B cell (primary cell): ENCODE measurements around the gene MAJIN. TPM values are rescaled to one million over a fixed set of nuclear protein-coding genes. Genes with fewer than 3 reads are reported as not detected.

Experiments used
- ATAC-seq: fragments of 200-7000 bp; cut with Tn5 transposase; one replicate; pipeline ENCODE4 v1.10.0; 2021; ENCODE audit warnings: low read depth, mild to moderate bottlenecking, moderate number of reproducible peaks, moderate library complexity
- CTCF ChIA-PET: fragments of 350-600 bp; sonication (Branson Sonifier 250); formaldehyde crosslinking; loops from one replicate; lab custom pipeline; 2021; ENCODE audit warnings: antibody characterized with exemption, inconsistent platforms; lab: Charles Lee
- POLR2A ChIA-PET: fragments of 350-600 bp; sonication (Branson Sonifier 250); formaldehyde crosslinking; loops from one replicate; lab custom pipeline; 2021; ENCODE audit warnings: antibody characterized with exemption; lab: Charles Lee
- DNase-seq: peaks from one replicate; pipeline ENCODE4 v3.0.0; 2013
- H2AFZ ChIP-seq: 2 replicates; pipeline ENCODE4 v1.6.1; 2012; ENCODE audit warnings: mild to moderate bottlenecking, low read depth, low read length; ENCODE audit not compliant: insufficient read depth, poor library complexity, severe bottlenecking
- H3K27ac ChIP-seq, 2 donors: 1 replicate in 1 of 2; 2 replicates in 1 of 2; pipeline ENCODE4 v1.5.1; 2012 to 2013; ENCODE audit warnings: low read length in 2 of 2, mild to moderate bottlenecking in 2 of 2, moderate library complexity in 1 of 2
- H3K27me3 ChIP-seq, 4 experiments: fragments of 200-600 bp in 1 of 4; sonication (generic) in 1 of 4; replicated peaks in 1 of 4; 1 replicate in 2 of 4; 2 replicates in 2 of 4; pipeline versions ENCODE4 v1.6.1 to v1.7.0; 2013 to 2016; ENCODE audit warnings: low read length in 3 of 4, mild to moderate bottlenecking in 2 of 4, mixed read lengths in 1 of 4, moderate library complexity in 1 of 4; ENCODE audit not compliant: insufficient read depth in 4 of 4, control insufficient read depth in 3 of 4; ENCODE audit errors: control extremely low read depth in 1 of 4
- H3K36me3 ChIP-seq, 2 experiments: replicated peaks in 1 of 2; 1 replicate in 1 of 2; 2 replicates in 1 of 2; pipeline versions ENCODE4 v1.6.1 to v1.7.1; 2013; ENCODE audit warnings: low read length in 1 of 2; ENCODE audit not compliant: insufficient read depth in 2 of 2, control insufficient read depth in 1 of 2; ENCODE audit errors: control extremely low read depth in 1 of 2, extremely low read depth in 1 of 2
- H3K4me1 ChIP-seq, 2 donors: fragments of 200-600 bp in 1 of 2; sonication (generic) in 1 of 2; 1 replicate in 1 of 2; 2 replicates in 1 of 2; pipeline versions ENCODE4 v1.5.1 to v1.6.1; 2013 to 2017; ENCODE audit warnings: low read length in 2 of 2; ENCODE audit not compliant: control insufficient read depth in 2 of 2, insufficient read depth in 2 of 2
- H3K4me2 ChIP-seq: replicated peaks from 2 replicates; pipeline ENCODE3; 2012; ENCODE audit warnings: mild to moderate bottlenecking, low read depth, low read length; ENCODE audit not compliant: poor library complexity, severe bottlenecking
- H3K4me3 ChIP-seq, 5 experiments: fragments of 200-600 bp in 1 of 5; sonication (generic) in 1 of 5; 1 replicate in 3 of 5; 2 replicates in 2 of 5; pipeline versions ENCODE4 v1.5.1 to v1.7.0; 2011 to 2016; ENCODE audit warnings: low read length in 4 of 5, mild to moderate bottlenecking in 4 of 5, low read depth in 2 of 5, control low read depth in 1 of 5, moderate library complexity in 1 of 5; ENCODE audit not compliant: insufficient read depth in 1 of 5; ENCODE audit errors: control extremely low read depth in 1 of 5, extremely low read depth in 1 of 5
- H3K79me2 ChIP-seq: fragments of 200-600 bp; sonication (generic); one replicate; pipeline ENCODE4 v1.6.0; 2016; ENCODE audit warnings: low read length; ENCODE audit not compliant: control insufficient read depth, insufficient read depth
- H3K9ac ChIP-seq: fragments of 200-600 bp; sonication (generic); 2 replicates; pipeline ENCODE4 v1.6.1; 2017; ENCODE audit warnings: mild to moderate bottlenecking, low read length, moderate library complexity
- H3K9me3 ChIP-seq, 3 donors: one replicate each; pipeline versions ENCODE4 v1.6.1 to v1.7.1; 2013; ENCODE audit warnings: low read length in 2 of 3; ENCODE audit not compliant: control insufficient read depth in 2 of 3, insufficient read depth in 1 of 3; ENCODE audit errors: control extremely low read depth in 1 of 3
- H4K20me1 ChIP-seq: 2 replicates; pipeline ENCODE4 v1.6.0; 2012; ENCODE audit warnings: mild to moderate bottlenecking, low read length; ENCODE audit not compliant: insufficient read depth, control insufficient read depth, poor library complexity, severe bottlenecking
- H3K27ac Mint-ChIP-seq: one replicate; pipeline ENCODE4 v1.8.0; 2021; ENCODE audit warnings: mixed read lengths
- H3K27me3 Mint-ChIP-seq: one replicate; pipeline ENCODE4 v1.8.0; 2021; ENCODE audit warnings: mixed read lengths
- H3K4me1 Mint-ChIP-seq: one replicate; pipeline ENCODE4 v1.8.0; 2021; ENCODE audit warnings: mixed read lengths
- H3K4me3 Mint-ChIP-seq: one replicate; pipeline ENCODE4 v1.8.0; 2021; ENCODE audit warnings: mixed read lengths
- H3K9me3 Mint-ChIP-seq: one replicate; pipeline ENCODE4 v1.8.0; 2022; ENCODE audit warnings: mixed read lengths; ENCODE audit not compliant: insufficient read depth
- CTCF ChIP-seq: fragments of 200-600 bp; IDR thresholded peaks from one replicate; pipeline ENCODE4 v1.8.0; 2022; ENCODE audit warnings: antibody characterized with exemption, mild to moderate bottlenecking
- EZH2 ChIP-seq: IDR thresholded peaks from 2 replicates; pipeline ENCODE4 v1.6.1; 2012; ENCODE audit warnings: borderline replicate concordance, low read depth, mild to moderate bottlenecking, moderate library complexity, low read length; ENCODE audit not compliant: insufficient read depth, poor library complexity, severe bottlenecking
- WGBS: methylation state at CpG from one replicate; pipeline ENCODE4 v1.1.5; 2013; ENCODE audit warnings: missing lambda C conversion rate; ENCODE audit not compliant: insufficient coverage; 5-methylcytosine and 5-hydroxymethylcytosine counted together
- intact Hi-C: fragments of 100-400 bp; cut with micrococcal nuclease; formaldehyde crosslinking; loops from one replicate; pipeline ENCODE4 v1.10.0; 2022
- polyA plus RNA-seq: library from polyadenylated mRNA; depleted of rRNA; stranded (reverse); fragments of >200 nt; gene quantifications from 2 replicates; pipeline ENCODE4 v1.2.3, GENCODE V29; 2012
- total RNA-seq, 2 donors: library from RNA; stranded (reverse); fragments of 120-200 nt in 1 of 2; gene quantifications; 1 replicate in 1 of 2; 2 replicates in 1 of 2; pipeline versions ENCODE4 v1.2.3 to v1.2.4, GENCODE V29; 2013 to 2022

Gene MAJIN
- total and polyA plus RNA-seq, 2 donors (not counting 1 experiment from before 2014, with no cell fraction given): 0.71 to 2.4 TPM

GRCh38 chr11:64999478-64999877 lies 27.6 kb upstream of the MAJIN start:
- Histone ChIP-seq H3K27ac (no peak overlapping the region), H3K9ac (no peak overlapping the region), H3K4me1 (peaks cover 13 to 15% of the 10 kb centered on the region in 2 donors), H3K4me3 (no peak overlapping the region), H3K79me2 (no peaks in the 10 kb centered on the region), H3K27me3 (peaks cover 0 to 3% (median 0%) of the 10 kb centered on the region in 4 experiments), H3K4me2 (no peak overlapping the region), H4K20me1 (no peaks in the 10 kb centered on the region), H3K36me3 (no peaks in the 10 kb centered on the region), H3K9me3 (no peaks in the 10 kb centered on the region), H2AFZ (no peak overlapping the region)
- ATAC-seq (no peak), DNase-seq (no peak)
- H3K27me3 Mint-ChIP-seq: no peaks in the 10 kb centered on the region
- no peak overlapping the region for H3K4me3 Mint-ChIP-seq
- H3K4me1 Mint-ChIP-seq: peaks cover 23% of the 10 kb centered on the region
- no peak overlapping the region for H3K27ac Mint-ChIP-seq
- TF ChIP-seq EZH2: no peak
- no peak for TF ChIP-seq CTCF
- intact Hi-C loops: no loop called here
- no peaks in the 10 kb centered on the region for H3K9me3 Mint-ChIP-seq
- ChIA-PET POLR2A (interaction anchor here (0.7 kb wide), 2 partner anchors 75 to 111 kb away, joined by 4 to 7 read pairs; partner anchors contain the start of gene PPP2R5B), CTCF (interaction anchor here (4.0 kb wide), 1 partner anchor 13 kb away, joined by 24 read pairs; the partner anchor contains the start of gene ARL2)
- no CpG with 5 or more reads among the region's 1 CpG for WGBS

- Histone ChIP-seq H3K9me3 (no peaks in the 10 kb centered on the region), H3K27me3 (peaks cover 0 to 3% (median 0%) of the 10 kb centered on the region in 4 experiments), H3K4me1 (peaks cover 13 to 15% of the 10 kb centered on the region in 2 donors), H3K4me2 (no peak overlapping the region), H3K9ac (no peak overlapping the region), H3K4me3 (no peak overlapping the region), H3K36me3 (no peaks in the 10 kb centered on the region), H3K27ac (no peak overlapping the region), H3K79me2 (no peaks in the 10 kb centered on the region), H2AFZ (peak overlapping the region; percentile 16), H4K20me1 (no peaks in the 10 kb centered on the region)
- H3K27ac Mint-ChIP-seq: no peak overlapping the region
- no peaks in the 10 kb centered on the region for H3K9me3 Mint-ChIP-seq
- no peak for DNase-seq
- POLR2A ChIA-PET: interaction anchor here (0.6 to 0.7 kb wide), 3 partner anchors 11 to 110 kb away, joined by 4 to 6 read pairs (median 5); no protein-coding TSS in a partner anchor
- WGBS: 76% methylated on average over 6 of the region's 9 CpGs
- CTCF ChIA-PET: interaction anchor here (0.6 to 4.0 kb wide), 5 partner anchors 11 to 151 kb away, joined by 3 to 24 read pairs (median 4); partner anchors contain the start of gene ARL2
- peaks cover 23% of the 10 kb centered on the region for H3K4me1 Mint-ChIP-seq
- intact Hi-C loops: no loop called here
- no peak for TF ChIP-seq CTCF
- TF ChIP-seq EZH2: no peak
- H3K27me3 Mint-ChIP-seq: no peaks in the 10 kb centered on the region
- ATAC-seq: no peak
- no peak overlapping the region for H3K4me3 Mint-ChIP-seq
Observed at GRCh38 chr11:64998690-64999431, 27.0 kb upstream of the MAJIN start.
